K562 (cell line): ENCODE measurements around the gene FRYL.

ENCODE experiments used
- CHD2 ChIP-seq: IDR thresholded peaks from 2 replicates; pipeline ENCODE4 v1.6.1; 2011; ENCODE audit warnings: low read depth, low read length
- GABPB1 ChIP-seq: sonication (generic); formaldehyde crosslinking; IDR thresholded peaks from 2 replicates; pipeline ENCODE4 v1.8.0; 2022; ENCODE audit warnings: mild to moderate bottlenecking, missing genetic modification reagents
- NR3C1 ChIP-seq: sonication (generic); formaldehyde crosslinking; IDR thresholded peaks from 2 replicates; pipeline ENCODE4 v1.8.1; 2022; ENCODE audit warnings: missing genetic modification reagents
- POLR2A ChIP-seq: fragments of 450-650 bp; conservative IDR thresholded peaks from 2 replicates; pipeline ENCODE4 v1.6.1; 2016
- RAD21 ChIP-seq, 2 experiments: fragments of 250-450 bp in 1 of 2; fragments of 450-650 bp in 1 of 2; sonication (Bioruptor Pico) in 1 of 2; formaldehyde crosslinking in 1 of 2; IDR thresholded peaks in 1 of 2; conservative IDR thresholded peaks in 1 of 2; 2 replicates each; pipeline versions ENCODE4 v1.4.0 to v1.8.0; 2020 to 2022; ENCODE audit warnings: mild to moderate bottlenecking in 2 of 2, moderate library complexity in 1 of 2
- ZEB2 ChIP-seq: fragments of 450-650 bp; IDR thresholded peaks from 2 replicates; pipeline ENCODE4 v1.6.1; 2016
- ZNF146 ChIP-seq: IDR thresholded peaks from one replicate; pipeline ENCODE4 v1.6.1; 2018; ENCODE audit warnings: missing compliant biosample characterization; ENCODE audit not compliant: unreplicated experiment
- ZSCAN29 ChIP-seq: fragments of 450-650 bp; IDR thresholded peaks from 2 replicates; pipeline ENCODE4 v1.6.1; 2017
- TF ChIP-seq, protein P1 (sequence below), 2 experiments: fragments of 450-650 bp; formaldehyde crosslinking in 1 of 2; IDR thresholded peaks; 2 replicates each; pipeline versions ENCODE4 v1.4.0 to v1.6.1; 2014 to 2020; ENCODE audit warnings: mild to moderate bottlenecking in 2 of 2, borderline replicate concordance in 1 of 2, low read depth in 1 of 2
- TF ChIP-seq, protein P2 (sequence below): fragments of 250-450 bp; sonication (Bioruptor Pico); IDR thresholded peaks from 2 replicates; pipeline ENCODE4 v1.4.0; 2020; ENCODE audit warnings: mild to moderate bottlenecking
- TF ChIP-seq, protein P3 (sequence below), 2 experiments: fragments of 450-650 bp in 1 of 2; sonication (generic) in 1 of 2; formaldehyde crosslinking in 1 of 2; IDR thresholded peaks; 2 replicates each; pipeline versions ENCODE4 v1.7.1 to v1.9.0; 2016 to 2022; ENCODE audit warnings: inconsistent platforms in 1 of 2, mild to moderate bottlenecking in 1 of 2, missing genetic modification reagents in 1 of 2

DNA sequence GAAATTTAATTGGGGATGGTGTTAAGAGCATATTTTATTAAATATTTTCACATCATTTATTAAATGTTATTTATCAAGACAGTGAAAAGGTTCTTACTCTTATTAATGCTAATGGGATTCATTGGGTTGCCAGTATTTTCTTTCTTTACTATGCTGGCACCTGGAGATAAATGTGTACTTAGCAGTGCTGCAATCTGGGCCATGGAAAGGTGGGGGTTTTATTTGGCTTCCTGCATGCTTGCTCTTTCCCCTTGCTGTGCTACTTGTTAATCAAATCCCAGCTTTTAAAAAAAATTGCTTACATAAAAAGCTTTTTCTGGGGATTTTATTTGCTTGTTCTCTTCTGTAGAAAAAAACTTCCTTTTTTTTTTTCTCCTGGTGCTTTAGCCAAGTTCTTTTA, 241.7 kb downstream of the FRYL start:
- TF ChIP-seq, protein P1, sequence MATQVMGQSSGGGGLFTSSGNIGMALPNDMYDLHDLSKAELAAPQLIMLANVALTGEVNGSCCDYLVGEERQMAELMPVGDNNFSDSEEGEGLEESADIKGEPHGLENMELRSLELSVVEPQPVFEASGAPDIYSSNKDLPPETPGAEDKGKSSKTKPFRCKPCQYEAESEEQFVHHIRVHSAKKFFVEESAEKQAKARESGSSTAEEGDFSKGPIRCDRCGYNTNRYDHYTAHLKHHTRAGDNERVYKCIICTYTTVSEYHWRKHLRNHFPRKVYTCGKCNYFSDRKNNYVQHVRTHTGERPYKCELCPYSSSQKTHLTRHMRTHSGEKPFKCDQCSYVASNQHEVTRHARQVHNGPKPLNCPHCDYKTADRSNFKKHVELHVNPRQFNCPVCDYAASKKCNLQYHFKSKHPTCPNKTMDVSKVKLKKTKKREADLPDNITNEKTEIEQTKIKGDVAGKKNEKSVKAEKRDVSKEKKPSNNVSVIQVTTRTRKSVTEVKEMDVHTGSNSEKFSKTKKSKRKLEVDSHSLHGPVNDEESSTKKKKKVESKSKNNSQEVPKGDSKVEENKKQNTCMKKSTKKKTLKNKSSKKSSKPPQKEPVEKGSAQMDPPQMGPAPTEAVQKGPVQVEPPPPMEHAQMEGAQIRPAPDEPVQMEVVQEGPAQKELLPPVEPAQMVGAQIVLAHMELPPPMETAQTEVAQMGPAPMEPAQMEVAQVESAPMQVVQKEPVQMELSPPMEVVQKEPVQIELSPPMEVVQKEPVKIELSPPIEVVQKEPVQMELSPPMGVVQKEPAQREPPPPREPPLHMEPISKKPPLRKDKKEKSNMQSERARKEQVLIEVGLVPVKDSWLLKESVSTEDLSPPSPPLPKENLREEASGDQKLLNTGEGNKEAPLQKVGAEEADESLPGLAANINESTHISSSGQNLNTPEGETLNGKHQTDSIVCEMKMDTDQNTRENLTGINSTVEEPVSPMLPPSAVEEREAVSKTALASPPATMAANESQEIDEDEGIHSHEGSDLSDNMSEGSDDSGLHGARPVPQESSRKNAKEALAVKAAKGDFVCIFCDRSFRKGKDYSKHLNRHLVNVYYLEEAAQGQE (IDR thresholded peaks at IDR 0.05; ENCODE audit: borderline replicate concordance) = no peak
- TF ChIP-seq, protein P1 (CRISPR knock-in tag; IDR thresholded peaks at IDR 0.05; ENCODE audit: low read depth) = no peak
- TF ChIP-seq ZEB2 (no peak), ZNF146 (CRISPR knock-in tag) (no peak), RAD21 (CRISPR knock-in tag; conservative IDR thresholded peaks at IDR 0.05 in 1 of 2, IDR thresholded peaks at IDR 0.05 in 1 of 2) (no peak), NR3C1 (CRISPR knock-in tag) (no peak), POLR2A (no peak), ZSCAN29 (no peak), GABPB1 (no peak), CHD2 (no peak)
- TF ChIP-seq, protein P2, sequence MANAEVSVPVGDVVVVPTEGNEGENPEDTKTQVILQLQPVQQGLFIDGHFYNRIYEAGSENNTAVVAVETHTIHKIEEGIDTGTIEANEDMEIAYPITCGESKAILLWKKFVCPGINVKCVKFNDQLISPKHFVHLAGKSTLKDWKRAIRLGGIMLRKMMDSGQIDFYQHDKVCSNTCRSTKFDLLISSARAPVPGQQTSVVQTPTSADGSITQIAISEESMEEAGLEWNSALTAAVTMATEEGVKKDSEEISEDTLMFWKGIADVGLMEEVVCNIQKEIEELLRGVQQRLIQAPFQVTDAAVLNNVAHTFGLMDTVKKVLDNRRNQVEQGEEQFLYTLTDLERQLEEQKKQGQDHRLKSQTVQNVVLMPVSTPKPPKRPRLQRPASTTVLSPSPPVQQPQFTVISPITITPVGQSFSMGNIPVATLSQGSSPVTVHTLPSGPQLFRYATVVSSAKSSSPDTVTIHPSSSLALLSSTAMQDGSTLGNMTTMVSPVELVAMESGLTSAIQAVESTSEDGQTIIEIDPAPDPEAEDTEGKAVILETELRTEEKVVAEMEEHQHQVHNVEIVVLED (CRISPR knock-in tag) = no peak
- TF ChIP-seq, protein P3, sequence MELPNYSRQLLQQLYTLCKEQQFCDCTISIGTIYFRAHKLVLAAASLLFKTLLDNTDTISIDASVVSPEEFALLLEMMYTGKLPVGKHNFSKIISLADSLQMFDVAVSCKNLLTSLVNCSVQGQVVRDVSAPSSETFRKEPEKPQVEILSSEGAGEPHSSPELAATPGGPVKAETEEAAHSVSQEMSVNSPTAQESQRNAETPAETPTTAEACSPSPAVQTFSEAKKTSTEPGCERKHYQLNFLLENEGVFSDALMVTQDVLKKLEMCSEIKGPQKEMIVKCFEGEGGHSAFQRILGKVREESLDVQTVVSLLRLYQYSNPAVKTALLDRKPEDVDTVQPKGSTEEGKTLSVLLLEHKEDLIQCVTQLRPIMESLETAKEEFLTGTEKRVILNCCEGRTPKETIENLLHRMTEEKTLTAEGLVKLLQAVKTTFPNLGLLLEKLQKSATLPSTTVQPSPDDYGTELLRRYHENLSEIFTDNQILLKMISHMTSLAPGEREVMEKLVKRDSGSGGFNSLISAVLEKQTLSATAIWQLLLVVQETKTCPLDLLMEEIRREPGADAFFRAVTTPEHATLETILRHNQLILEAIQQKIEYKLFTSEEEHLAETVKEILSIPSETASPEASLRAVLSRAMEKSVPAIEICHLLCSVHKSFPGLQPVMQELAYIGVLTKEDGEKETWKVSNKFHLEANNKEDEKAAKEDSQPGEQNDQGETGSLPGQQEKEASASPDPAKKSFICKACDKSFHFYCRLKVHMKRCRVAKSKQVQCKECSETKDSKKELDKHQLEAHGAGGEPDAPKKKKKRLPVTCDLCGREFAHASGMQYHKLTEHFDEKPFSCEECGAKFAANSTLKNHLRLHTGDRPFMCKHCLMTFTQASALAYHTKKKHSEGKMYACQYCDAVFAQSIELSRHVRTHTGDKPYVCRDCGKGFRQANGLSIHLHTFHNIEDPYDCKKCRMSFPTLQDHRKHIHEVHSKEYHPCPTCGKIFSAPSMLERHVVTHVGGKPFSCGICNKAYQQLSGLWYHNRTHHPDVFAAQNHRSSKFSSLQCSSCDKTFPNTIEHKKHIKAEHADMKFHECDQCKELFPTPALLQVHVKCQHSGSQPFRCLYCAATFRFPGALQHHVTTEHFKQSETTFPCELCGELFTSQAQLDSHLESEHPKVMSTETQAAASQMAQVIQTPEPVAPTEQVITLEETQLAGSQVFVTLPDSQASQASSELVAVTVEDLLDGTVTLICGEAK (IDR thresholded peaks at IDR 0.05) = no peak
- TF ChIP-seq, protein P3 (CRISPR knock-in tag; IDR thresholded peaks at IDR 0.05) = no peak
